ENCODE results near the gene DNAJC7.
"Not testable (repeated sequence)": the region's sequence is repeated elsewhere in the genome, so short reads cannot be mapped to it uniquely, and the experiment has no call there.

GRCh38 chr17:41931715-41932114 is 85.5 kb downstream of the DNAJC7 start:
- TF ChIP-seq POLR2A, POLR2AphosphoS5, EP300 (IDR thresholded peaks at IDR 0.05): not testable (repeated sequence)
- TF ChIP-seq, protein P1, sequence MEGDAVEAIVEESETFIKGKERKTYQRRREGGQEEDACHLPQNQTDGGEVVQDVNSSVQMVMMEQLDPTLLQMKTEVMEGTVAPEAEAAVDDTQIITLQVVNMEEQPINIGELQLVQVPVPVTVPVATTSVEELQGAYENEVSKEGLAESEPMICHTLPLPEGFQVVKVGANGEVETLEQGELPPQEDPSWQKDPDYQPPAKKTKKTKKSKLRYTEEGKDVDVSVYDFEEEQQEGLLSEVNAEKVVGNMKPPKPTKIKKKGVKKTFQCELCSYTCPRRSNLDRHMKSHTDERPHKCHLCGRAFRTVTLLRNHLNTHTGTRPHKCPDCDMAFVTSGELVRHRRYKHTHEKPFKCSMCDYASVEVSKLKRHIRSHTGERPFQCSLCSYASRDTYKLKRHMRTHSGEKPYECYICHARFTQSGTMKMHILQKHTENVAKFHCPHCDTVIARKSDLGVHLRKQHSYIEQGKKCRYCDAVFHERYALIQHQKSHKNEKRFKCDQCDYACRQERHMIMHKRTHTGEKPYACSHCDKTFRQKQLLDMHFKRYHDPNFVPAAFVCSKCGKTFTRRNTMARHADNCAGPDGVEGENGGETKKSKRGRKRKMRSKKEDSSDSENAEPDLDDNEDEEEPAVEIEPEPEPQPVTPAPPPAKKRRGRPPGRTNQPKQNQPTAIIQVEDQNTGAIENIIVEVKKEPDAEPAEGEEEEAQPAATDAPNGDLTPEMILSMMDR (IDR thresholded peaks at IDR 0.05): not testable (repeated sequence)

Measured in stomach (tissue), 4 donors.